HG03565 (cell line): Measurements from ENCODE around the gene MBD4.

Source experiments
- ATAC-seq: cut with Tn5 transposase; IDR thresholded peaks from one replicate; pipeline ENCODE4 v1.9.1; 2021; ENCODE audit warnings: mild to moderate bottlenecking, moderate library complexity; ENCODE audit not compliant: unreplicated experiment

Gene MBD4

GRCh38 chr3:129432671-129433070, 7.1 kb downstream of the MBD4 start:
- no peak for ATAC-seq

- ATAC-seq, result no peak
These were observed 7.7 kb downstream of the MBD4 start for GRCh38 chr3:129432036-129432435.

GRCh38 chr3:129429602-129430001, 10.1 kb downstream of the MBD4 start:
- no peak for ATAC-seq

- ATAC-seq, result no peak
These were observed 10.7 kb downstream of the MBD4 start for GRCh38 chr3:129429080-129429451.

- ATAC-seq, result peak; percentile 82
These were observed 11.2 kb downstream of the MBD4 start, which contains the start of gene EFCAB12 for GRCh38 chr3:129428376-129429079. EFCAB12 (minus strand) TSS chr3:129428636; CDS start chr3:129428488, 148 bp downstream.

- ATAC-seq, result no peak
These were observed 11.8 kb downstream of the MBD4 start for GRCh38 chr3:129428007-129428375.

- ATAC-seq, result no peak
These were observed 14.1 kb downstream of the MBD4 start for GRCh38 chr3:129425619-129426018.

GRCh38 chr3:129425213-129425612, 14.5 kb downstream of the MBD4 start:
- no peak for ATAC-seq

GRCh38 chr3:129424185-129424841, 15.4 kb downstream of the MBD4 start:
- ATAC-seq, result peak; percentile 56

- no peak for ATAC-seq
These were observed 16.9 kb downstream of the MBD4 start for GRCh38 chr3:129422897-129423296.

GRCh38 chr3:129421988-129422745, 17.6 kb downstream of the MBD4 start:
- no peak for ATAC-seq

- ATAC-seq, result no peak
These were observed 18.4 kb downstream of the MBD4 start for GRCh38 chr3:129421236-129421883.

GRCh38 chr3:129419476-129419875, 20.3 kb downstream of the MBD4 start:
- no peak for ATAC-seq

GRCh38 chr3:129418041-129418973, 21.4 kb downstream of the MBD4 start:
- ATAC-seq, result no peak

- ATAC-seq, result no peak
These were observed 22.4 kb downstream of the MBD4 start for GRCh38 chr3:129417326-129417725.

GRCh38 chr3:129416415-129416814, 23.3 kb downstream of the MBD4 start:
- ATAC-seq, result no peak

GRCh38 chr3:129415830-129416229, 23.9 kb downstream of the MBD4 start:
- ATAC-seq, result no peak

GRCh38 chr3:129415378-129415777, 24.4 kb downstream of the MBD4 start:
- no peak for ATAC-seq

GRCh38 chr3:129413687-129414506, 25.9 kb downstream of the MBD4 start:
- ATAC-seq, result peak; percentile 81
